Measurements from ENCODE around the gene TENM4. TPM values are rescaled to one million over a fixed set of nuclear protein-coding genes. Genes with fewer than 3 reads are reported as not detected.
"Not testable (repeated sequence)": the region's sequence is repeated elsewhere in the genome, so short reads cannot be mapped to it uniquely, and the experiment has no call there.

The TENM4 gene
- total RNA-seq, 4 donors from 2014 or later = 5.5 to 12.3 (median 8.9) TPM

GRCh38 chr11:78986305-78986704, 454.5 kb downstream of the TENM4 start:
- Histone ChIP-seq H3K9me3 (no peaks in the 10 kb centered on the region), H3K4me1 (no peaks in the 10 kb centered on the region), H3K27ac (no peak overlapping the region), H3K4me3 (no peak overlapping the region), H3K36me3 (no peaks in the 10 kb centered on the region), H3K27me3 (no peaks in the 10 kb centered on the region)
- TF ChIP-seq CTCF (IDR thresholded peaks at IDR 0.05) (no peak), EP300 (IDR thresholded peaks at IDR 0.05) (no peak), POLR2A (IDR thresholded peaks at IDR 0.05) (no peak), POLR2AphosphoS5 (IDR thresholded peaks at IDR 0.05) (no peak)
- ATAC-seq = no peak
- WGBS, 2 donors (ENCODE audit: low coverage in 1 of 2) = 87 to 96% methylated on average over 8 of the region's 8 CpGs

- no peaks in the 10 kb centered on the region for H3K27me3 ChIP-seq
- 33 to 60% methylated on average over 2 to 3 of the region's 3 CpGs for WGBS, 2 donors (ENCODE audit: low coverage in 1 of 2)
- H3K9me3 ChIP-seq = no peaks in the 10 kb centered on the region
- TF ChIP-seq EP300 (IDR thresholded peaks at IDR 0.05) = no peak
- TF ChIP-seq POLR2A (IDR thresholded peaks at IDR 0.05) = no peak
- no peak for TF ChIP-seq CTCF (IDR thresholded peaks at IDR 0.05)
- no peak for TF ChIP-seq POLR2AphosphoS5 (IDR thresholded peaks at IDR 0.05)
- H3K4me1 ChIP-seq = no peaks in the 10 kb centered on the region
- H3K27ac ChIP-seq = no peak overlapping the region
- ATAC-seq = no peak
- no peaks in the 10 kb centered on the region for H3K36me3 ChIP-seq
- H3K4me3 ChIP-seq = no peak overlapping the region
Measured at GRCh38 chr11:78985663-78986062, 455.2 kb downstream of the TENM4 start.

GRCh38 chr11:78982473-78982872, 458.4 kb downstream of the TENM4 start:
- 74% methylated on average over 2 of the region's 4 CpGs; no CpG with 5 or more reads in 1 of the 2 donors for WGBS, 2 donors (ENCODE audit: low coverage in 1 of 2)

GRCh38 chr11:78981153-78981552, 459.7 kb downstream of the TENM4 start:
- no peak for TF ChIP-seq POLR2A (IDR thresholded peaks at IDR 0.05)
- no peak for TF ChIP-seq EP300 (IDR thresholded peaks at IDR 0.05)
- TF ChIP-seq POLR2AphosphoS5 (IDR thresholded peaks at IDR 0.05) = no peak
- TF ChIP-seq CTCF (IDR thresholded peaks at IDR 0.05) = no peak
- no peaks in the 10 kb centered on the region for H3K36me3 ChIP-seq
- 73 to 96% methylated on average over 3 of the region's 3 CpGs for WGBS, 2 donors (ENCODE audit: low coverage in 1 of 2)
- no peaks in the 10 kb centered on the region for H3K27me3 ChIP-seq
- no peaks in the 10 kb centered on the region for H3K4me1 ChIP-seq
- H3K9me3 ChIP-seq = no peaks in the 10 kb centered on the region
- H3K27ac ChIP-seq = no peak overlapping the region
- no peak for ATAC-seq
- no peak overlapping the region for H3K4me3 ChIP-seq

More at GRCh38 chr11:78982473-78982872, 458.4 kb downstream of the TENM4 start:
- Histone ChIP-seq H3K4me3 (no peak overlapping the region), H3K4me1 (no peaks in the 10 kb centered on the region), H3K9me3 (no peaks in the 10 kb centered on the region), H3K27me3 (no peaks in the 10 kb centered on the region), H3K27ac (no peak overlapping the region), H3K36me3 (no peaks in the 10 kb centered on the region)
- no peak for TF ChIP-seq POLR2A (IDR thresholded peaks at IDR 0.05)
- no peak for TF ChIP-seq EP300 (IDR thresholded peaks at IDR 0.05)
- TF ChIP-seq CTCF (IDR thresholded peaks at IDR 0.05) = no peak
- TF ChIP-seq POLR2AphosphoS5 (IDR thresholded peaks at IDR 0.05) = no peak
- no peak for ATAC-seq

- H3K9me3 ChIP-seq = no peaks in the 10 kb centered on the region
- H3K36me3 ChIP-seq = no peaks in the 10 kb centered on the region
- H3K27ac ChIP-seq = no peak overlapping the region
- no peak for TF ChIP-seq CTCF (IDR thresholded peaks at IDR 0.05)
- no peak for TF ChIP-seq POLR2AphosphoS5 (IDR thresholded peaks at IDR 0.05)
- TF ChIP-seq EP300 (IDR thresholded peaks at IDR 0.05) = no peak
- TF ChIP-seq POLR2A (IDR thresholded peaks at IDR 0.05) = no peak
- WGBS, 2 donors (ENCODE audit: low coverage in 1 of 2) = 60 to 71% methylated on average over 2 of the region's 2 CpGs
- H3K4me1 ChIP-seq = no peaks in the 10 kb centered on the region
- ATAC-seq = no peak
- H3K27me3 ChIP-seq = no peaks in the 10 kb centered on the region
- no peak overlapping the region for H3K4me3 ChIP-seq
Measured at GRCh38 chr11:78978831-78979230, 462.0 kb downstream of the TENM4 start.

GRCh38 chr11:78977848-78978247, 463.0 kb downstream of the TENM4 start:
- not testable (repeated sequence) for ATAC-seq, H3K27ac ChIP-seq, H3K4me3 ChIP-seq, H3K27me3 ChIP-seq, H3K9me3 ChIP-seq, H3K4me1 ChIP-seq, H3K36me3 ChIP-seq
- 73 to 95% methylated on average over 3 of the region's 3 CpGs for WGBS, 2 donors (ENCODE audit: low coverage in 1 of 2)
